HUES6 (cell line): ENCODE measurements around the gene SPANXN5.
"Not testable (repeated sequence)": the region's sequence is repeated elsewhere in the genome, so short reads cannot be mapped to it uniquely, and the experiment has no call there.

ENCODE experiments used
- H3K27ac ChIP-seq: 2 replicates; pipeline ENCODE4 v1.7.0; 2013; ENCODE audit warnings: low read depth, mild to moderate bottlenecking, low read length, inconsistent platforms
- H3K27me3 ChIP-seq: 2 replicates; pipeline ENCODE4 v1.6.1; 2013; ENCODE audit warnings: low read length; ENCODE audit not compliant: control insufficient read depth, insufficient read depth
- H3K36me3 ChIP-seq: 2 replicates; pipeline ENCODE4 v1.6.1; 2013; ENCODE audit warnings: low read length; ENCODE audit not compliant: control insufficient read depth, insufficient read depth
- H3K4me1 ChIP-seq: 2 replicates; pipeline ENCODE4 v1.6.1; 2013; ENCODE audit warnings: low read length; ENCODE audit not compliant: control insufficient read depth, insufficient read depth
- H3K4me3 ChIP-seq: 2 replicates; pipeline ENCODE4 v1.5.1; 2013; ENCODE audit warnings: low read depth, low read length
- H3K9ac ChIP-seq: one replicate; pipeline ENCODE4 v1.6.1; 2013; ENCODE audit warnings: mild to moderate bottlenecking, low read length
- H3K9me3 ChIP-seq: 2 replicates; pipeline ENCODE4 v1.6.1; 2013; ENCODE audit warnings: low read depth, low read length; ENCODE audit not compliant: control insufficient read depth, insufficient read depth

SPANXN5 gene

GRCh38 chrX:52750952-52751351 lies 46.3 kb downstream of the SPANXN5 start, which contains the start of gene SSX2B:
SSX2B (plus strand) TSS chrX:52751252; CDS start chrX:52752681, 1,429 bp downstream.
- H3K9ac ChIP-seq, H3K9me3 ChIP-seq, H3K4me3 ChIP-seq, H3K27ac ChIP-seq, H3K4me1 ChIP-seq, H3K36me3 ChIP-seq, H3K27me3 ChIP-seq: not testable (repeated sequence)
